ENCODE data around the gene AHRR. TPM values are rescaled to one million over a fixed set of nuclear protein-coding genes. Genes with fewer than 3 reads are reported as not detected.

AHRR gene
- total and polyA plus RNA-seq, 2 experiments from 2014 or later: 0.27 to 1.8 TPM

- H2AFZ ChIP-seq: no peak overlapping the region
- H3K9me2 ChIP-seq (ENCODE audit: insufficient read depth): no peaks in the 10 kb centered on the region
- no peaks in the 10 kb centered on the region; the same call in 1 of the 2 replicates for H3K36me3 ChIP-seq (ENCODE audit: insufficient read depth)
- DNase-seq (ENCODE audit: low spot score) (no peak), ATAC-seq (no peak)
- H3K4me1 ChIP-seq (ENCODE audit: insufficient read depth): no peaks in the 10 kb centered on the region
- Mint-ChIP-seq H3K4me1 (peaks cover 6% of the 10 kb centered on the region; the same call in 2 of the 3 replicates), H3K27me3 (ENCODE audit: insufficient read depth, low read depth, poor library complexity) (peaks cover 10% of the 10 kb centered on the region), H3K27ac (no peak overlapping the region), H3K36me3 (ENCODE audit: low read depth) (peaks cover 1% of the 10 kb centered on the region; the same call in 1 of the 3 replicates), H3K4me3 (no peak overlapping the region), H3K9me3 (no peaks in the 10 kb centered on the region)
- H3K27ac ChIP-seq (ENCODE audit: low read depth): no peak overlapping the region
- H4K20me1 ChIP-seq (replicated peaks; ENCODE audit: insufficient read depth): peaks cover 9% of the 10 kb centered on the region; the same call in 1 of the 2 replicates
- H3K27me3 ChIP-seq (ENCODE audit: insufficient read depth): 0 out of 2 replicates have a peak, but pooled peaks cover under 1% of the 10 kb centered on the region
- no peak overlapping the region for H3K4me3 ChIP-seq
- no peaks in the 10 kb centered on the region for H3K79me2 ChIP-seq (replicated peaks; ENCODE audit: insufficient read depth)
- no peaks in the 10 kb centered on the region for H3F3A ChIP-seq (replicated peaks; ENCODE audit: low read depth)
- no peak for TF ChIP-seq EZH2 (IDR thresholded peaks at IDR 0.05; ENCODE audit: low read depth, unreplicated experiment)
- TF ChIP-seq CTCF (conservative IDR thresholded peaks at IDR 0.05; ENCODE audit: low read depth in 2 of 2): no peak
- no peak for TF ChIP-seq REST (IDR thresholded peaks at IDR 0.05; ENCODE audit: unreplicated experiment)
- no peak for TF ChIP-seq POLR2AphosphoS5 (IDR thresholded peaks at IDR 0.05; ENCODE audit: low read depth)
- no peak for TF ChIP-seq ZNF114 (CRISPR knock-in tag; IDR thresholded peaks at IDR 0.05)
- no peak for TF ChIP-seq NANOG (IDR thresholded peaks at IDR 0.05; ENCODE audit: borderline replicate concordance)
- TF ChIP-seq STAT1 (IDR thresholded peaks at IDR 0.05; ENCODE audit: unreplicated experiment): no peak
- TF ChIP-seq ETS1 (IDR thresholded peaks at IDR 0.05): no peak
- H3K4me2 ChIP-seq: no peak overlapping the region
Measured at GRCh38 chr5:468401-468800, 146.9 kb downstream of the AHRR start.
